A549 (cell line): ENCODE data around the gene TNRC6A. TPM values are rescaled to one million over a fixed set of nuclear protein-coding genes. Genes with fewer than 3 reads are reported as not detected.

Experiments
- ATAC-seq, 2 experiments: fragments of 200-7000 bp in 1 of 2; fragments of >200 bp in 1 of 2; cut with Nextera tagmentation in 1 of 2; cut with Tn5 transposase in 1 of 2; 3 replicates each; pipeline versions ENCODE4 v1.8.0 to v1.9.1; 2018 to 2020; ENCODE audit warnings: mild to moderate bottlenecking in 1 of 2, moderate library complexity in 1 of 2
- CTCF ChIA-PET: fragments of 300-600 bp; sonication (Branson Sonifier 250); formaldehyde crosslinking; extraction: SDS; loops from one replicate; lab custom pipeline; 2021; ENCODE audit warnings: antibody characterized with exemption, inconsistent platforms; lab: Yijun Ruan, JAX
- POLR2A ChIA-PET: fragments of 350-600 bp; formaldehyde crosslinking; extraction: SDS; loops from one replicate; lab custom pipeline; 2021; ENCODE audit warnings: antibody characterized with exemption, inconsistent platforms; lab: Yijun Ruan, JAX
- DNase-seq, 2 experiments: peaks; one replicate each; pipeline versions ENCODE4 v3.0.0 to v3.0.0-alpha.2; 2011 to 2016; ENCODE audit warnings: low read depth in 1 of 2, low spot score in 1 of 2
- FAIRE-seq: peaks from 2 replicates; lab custom pipeline; 2011; peaks lifted over from hg19 to GRCh38; lab: Jason Lieb, UNC
- H3K27ac ChIP-seq, 2 experiments: fragments of >200 bp; sonication (Bioruptor Twin); formaldehyde crosslinking; 3 replicates each; pipeline ENCODE4 v1.5.1; 2016 to 2017
- H3K4me1 ChIP-seq: fragments of >200 bp; sonication (Bioruptor Twin); formaldehyde crosslinking; 3 replicates; pipeline ENCODE4 v1.6.1; 2016
- H3K4me2 ChIP-seq: fragments of >200 bp; sonication (Bioruptor Twin); formaldehyde crosslinking; 3 replicates; pipeline ENCODE4 v1.6.1; 2016
- H3K4me3 ChIP-seq: fragments of >200 bp; sonication (Bioruptor Twin); formaldehyde crosslinking; 3 replicates; pipeline ENCODE4 v1.5.1; 2016
- H3K9me3 ChIP-seq: fragments of >200 bp; sonication (Bioruptor Twin); formaldehyde crosslinking; 3 replicates; pipeline ENCODE4 v1.6.1; 2016
- CHD4 ChIP-seq: fragments of 200-600 bp; sonication (generic); IDR thresholded peaks from 2 replicates; pipeline ENCODE4 v1.6.1; 2016; ENCODE audit warnings: antibody characterized with exemption, mild to moderate bottlenecking, borderline replicate concordance
- EHF ChIP-seq: fragments of 250-450 bp; sonication (Bioruptor Pico); IDR thresholded peaks from 2 replicates; pipeline ENCODE4 v1.5.0; 2020; ENCODE audit warnings: mild to moderate bottlenecking
- ESRRA ChIP-seq: fragments of 150-350 bp; IDR thresholded peaks from 2 replicates; pipeline ENCODE4 v1.6.1; 2014; ENCODE audit warnings: mild to moderate bottlenecking, low read length, borderline replicate concordance
- FOSB ChIP-seq: fragments of 250-450 bp; sonication (Bioruptor Pico); IDR thresholded peaks from 2 replicates; pipeline ENCODE4 v1.5.0; 2020; ENCODE audit warnings: mild to moderate bottlenecking, moderate library complexity
- GATA3 ChIP-seq: IDR thresholded peaks from 2 replicates; pipeline ENCODE4 v1.6.1; 2012; ENCODE audit warnings: borderline replicate concordance
- HDAC2 ChIP-seq: fragments of 200-600 bp; sonication (generic); IDR thresholded peaks from 2 replicates; pipeline ENCODE4 v1.6.1; 2016
- HEYL ChIP-seq: fragments of 250-450 bp; sonication (Bioruptor Pico); IDR thresholded peaks from 2 replicates; pipeline ENCODE4 v1.8.0; 2021; ENCODE audit warnings: mild to moderate bottlenecking, moderate library complexity
- HOXA7 ChIP-seq: fragments of 250-450 bp; sonication (Bioruptor Pico); IDR thresholded peaks from 2 replicates; pipeline ENCODE4 v1.5.0; 2020; ENCODE audit warnings: mild to moderate bottlenecking, moderate library complexity
- HOXB13 ChIP-seq: fragments of 250-450 bp; sonication (Bioruptor Pico); IDR thresholded peaks from 2 replicates; pipeline ENCODE4 v1.5.0; 2020; ENCODE audit warnings: low read depth, mild to moderate bottlenecking, moderate library complexity
- JUN ChIP-seq, 2 experiments: fragments of >200 bp; sonication (Bioruptor Twin); formaldehyde crosslinking; IDR thresholded peaks; 2 replicates in 1 of 2; 3 replicates in 1 of 2; pipeline ENCODE4 v1.6.1; 2016 to 2017
- KDM5A ChIP-seq: fragments of 200-600 bp; sonication (generic); IDR thresholded peaks from 2 replicates; pipeline ENCODE4 v1.6.1; 2016; ENCODE audit warnings: antibody characterized with exemption, mild to moderate bottlenecking
- NFE2L2 ChIP-seq: fragments of 150-350 bp; conservative IDR thresholded peaks from 2 replicates; pipeline ENCODE4 v1.6.1; 2014; ENCODE audit warnings: low read length
- NR3C1 ChIP-seq: fragments of >200 bp; sonication (Bioruptor Twin); formaldehyde crosslinking; IDR thresholded peaks from 3 replicates; pipeline ENCODE4 v1.6.1; 2017
- POLR2A ChIP-seq: IDR thresholded peaks from 2 replicates; pipeline ENCODE4 v1.6.1; 2012; ENCODE audit warnings: mild to moderate bottlenecking, low read length
- RFX5 ChIP-seq: fragments of 450-650 bp; IDR thresholded peaks from 2 replicates; pipeline ENCODE4 v1.7.1; 2014; ENCODE audit warnings: antibody characterized with exemption, mild to moderate bottlenecking, moderate library complexity
- SMC3 ChIP-seq: fragments of >200 bp; sonication (Bioruptor Twin); formaldehyde crosslinking; IDR thresholded peaks from 3 replicates; pipeline ENCODE4 v1.6.1; 2018; ENCODE audit warnings: inconsistent platforms
- ZFP36 ChIP-seq: fragments of 450-650 bp; IDR thresholded peaks from 2 replicates; pipeline ENCODE4 v1.6.1; 2014; ENCODE audit warnings: borderline replicate concordance; ENCODE audit not compliant: partially characterized antibody
- ZSCAN20 ChIP-seq: fragments of 250-450 bp; sonication (Bioruptor Pico); IDR thresholded peaks from 2 replicates; pipeline ENCODE4 v1.8.0; 2022; ENCODE audit warnings: mild to moderate bottlenecking, moderate library complexity
- WGBS: methylation state at CpG from one replicate; pipeline ENCODE4 v1.1.6; 2017; ENCODE audit errors: missing lambda C conversion rate; 5-methylcytosine and 5-hydroxymethylcytosine counted together
- polyA plus RNA-seq, 4 experiments: library from polyadenylated mRNA; depleted of rRNA in 3 of 4; stranded (reverse); fragments of >200 nt; fragmentation: RNase III in 1 of 4; extraction: RNeasy Plus Mini Kit Qiagen cat#74134 plus additional on column Dnase treatment in 1 of 4; gene quantifications; 2 replicates in 3 of 4; 3 replicates in 1 of 4; pipeline ENCODE4 v1.2.3, GENCODE V29; 2011 to 2017
- TF ChIP-seq, protein P1 (sequence below): fragments of >200 bp; sonication (Bioruptor Twin); formaldehyde crosslinking; IDR thresholded peaks from 3 replicates; pipeline ENCODE4 v1.6.1; 2016
- TF ChIP-seq, protein P2 (sequence below): fragments of 200-600 bp; sonication (generic); IDR thresholded peaks from 2 replicates; pipeline ENCODE4 v1.6.1; 2016; ENCODE audit warnings: antibody characterized with exemption, mild to moderate bottlenecking, moderate library complexity
- TF ChIP-seq, protein P3 (sequence below): IDR thresholded peaks from 2 replicates; pipeline ENCODE4 v1.6.1; 2012
- TF ChIP-seq, protein P4 (sequence below): fragments of 150-350 bp; IDR thresholded peaks from 2 replicates; pipeline ENCODE4 v1.6.1; 2014; ENCODE audit warnings: low read depth, mild to moderate bottlenecking, low read length
- TF ChIP-seq, protein P5 (sequence below): fragments of 250-450 bp; sonication (Bioruptor Pico); IDR thresholded peaks from 2 replicates; pipeline ENCODE4 v1.5.0; 2021; ENCODE audit warnings: mild to moderate bottlenecking, moderate library complexity, borderline replicate concordance

Gene TNRC6A
- polyA plus RNA-seq, 2 of the 4 experiments (the other 2 are of a cell fraction): 26.7 to 51.6 TPM

DNA sequence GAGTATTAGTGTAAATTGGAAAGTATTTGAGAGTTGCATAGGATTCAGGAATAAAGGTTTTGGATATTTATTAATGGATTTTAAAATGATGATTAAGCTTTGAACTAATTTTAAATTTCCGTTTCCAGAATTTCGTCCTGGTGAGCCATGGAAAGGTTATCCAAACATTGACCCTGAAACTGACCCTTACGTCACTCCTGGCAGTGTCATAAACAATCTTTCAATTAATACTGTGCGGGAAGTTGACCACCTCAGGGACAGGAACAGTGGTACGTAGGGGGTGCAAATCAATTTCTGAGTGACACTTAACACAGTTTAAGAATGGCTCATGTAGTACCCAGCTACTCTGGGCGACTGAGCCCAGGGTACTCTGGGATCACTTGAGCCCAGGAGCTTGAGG is 87.2 kb downstream of the TNRC6A start:
- ChIA-PET CTCF (interaction anchor here (1.3 to 3.4 kb wide), 3 partner anchors 14 to 18 kb away, joined by 3 to 12 read pairs (median 5); no protein-coding TSS in a partner anchor), POLR2A (interaction anchor here (0.6 kb wide), 1 partner anchor 115 kb away, joined by 4 read pairs; no protein-coding TSS in a partner anchor)
- ATAC-seq (no peak), FAIRE-seq (no peak), DNase-seq (no peak)
- no peaks in the 10 kb centered on the region for H3K4me1 ChIP-seq
- TF ChIP-seq NR3C1 (no peak), HOXA7 (CRISPR knock-in tag) (no peak), SMC3 (no peak), FOSB (no peak), HEYL (no peak), ZSCAN20 (no peak)
- TF ChIP-seq, protein P1, sequence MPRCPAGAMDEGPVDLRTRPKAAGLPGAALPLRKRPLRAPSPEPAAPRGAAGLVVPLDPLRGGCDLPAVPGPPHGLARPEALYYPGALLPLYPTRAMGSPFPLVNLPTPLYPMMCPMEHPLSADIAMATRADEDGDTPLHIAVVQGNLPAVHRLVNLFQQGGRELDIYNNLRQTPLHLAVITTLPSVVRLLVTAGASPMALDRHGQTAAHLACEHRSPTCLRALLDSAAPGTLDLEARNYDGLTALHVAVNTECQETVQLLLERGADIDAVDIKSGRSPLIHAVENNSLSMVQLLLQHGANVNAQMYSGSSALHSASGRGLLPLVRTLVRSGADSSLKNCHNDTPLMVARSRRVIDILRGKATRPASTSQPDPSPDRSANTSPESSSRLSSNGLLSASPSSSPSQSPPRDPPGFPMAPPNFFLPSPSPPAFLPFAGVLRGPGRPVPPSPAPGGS: no peak
- H3K9me3 ChIP-seq: no peaks in the 10 kb centered on the region
- H3K4me3 ChIP-seq: no peak overlapping the region
- H3K4me2 ChIP-seq: no peak overlapping the region
- WGBS: 86% methylated on average over 6 of the region's 6 CpGs
- H3K27ac ChIP-seq: no peak overlapping the region

DNA sequence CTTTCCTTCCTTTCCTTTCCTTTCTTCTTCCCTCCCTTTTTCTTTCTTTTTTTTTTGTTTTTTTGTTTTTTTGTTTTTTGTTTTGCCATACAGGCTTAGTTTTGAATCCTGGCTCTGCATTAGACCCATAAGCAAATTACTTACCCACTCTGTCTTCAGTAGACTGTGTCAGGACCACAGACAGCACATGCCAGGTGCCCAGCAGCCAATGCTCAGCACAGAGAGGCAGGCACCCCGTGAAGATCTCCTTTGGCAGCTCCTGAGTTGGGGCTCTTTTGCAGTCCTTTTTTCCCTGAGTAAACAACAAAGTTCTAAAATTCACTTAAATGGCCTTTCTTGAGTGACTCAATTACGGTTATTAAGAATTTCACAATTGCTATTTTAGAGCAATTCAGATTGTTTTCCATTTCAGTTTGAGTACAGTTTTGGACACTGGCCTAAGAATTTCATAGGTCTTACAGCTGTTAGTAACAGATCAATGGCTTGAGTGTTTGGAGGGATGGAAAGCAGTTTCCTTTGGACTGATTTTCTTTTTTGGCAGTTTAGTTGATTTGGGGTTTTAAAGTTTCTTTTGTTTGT is 90.1 kb downstream of the TNRC6A start:
- Histone ChIP-seq H3K4me2 (no peak overlapping the region), H3K4me1 (peaks cover 6% of the 10 kb centered on the region; the same call in 2 of the 3 replicates), H3K9me3 (no peaks in the 10 kb centered on the region), H3K4me3 (no peak overlapping the region), H3K27ac (no peak overlapping the region)
- ChIA-PET CTCF (interaction anchor here (1.2 kb wide), 1 partner anchor 15 kb away, joined by 5 read pairs; no protein-coding TSS in a partner anchor), POLR2A (no interaction called here)
- 78% methylated on average over 2 of the region's 2 CpGs for WGBS
- ATAC-seq: no peak
- DNase-seq: no peak
- no peak for FAIRE-seq
- no peak for TF ChIP-seq EHF (CRISPR knock-in tag)
- TF ChIP-seq, protein P2, sequence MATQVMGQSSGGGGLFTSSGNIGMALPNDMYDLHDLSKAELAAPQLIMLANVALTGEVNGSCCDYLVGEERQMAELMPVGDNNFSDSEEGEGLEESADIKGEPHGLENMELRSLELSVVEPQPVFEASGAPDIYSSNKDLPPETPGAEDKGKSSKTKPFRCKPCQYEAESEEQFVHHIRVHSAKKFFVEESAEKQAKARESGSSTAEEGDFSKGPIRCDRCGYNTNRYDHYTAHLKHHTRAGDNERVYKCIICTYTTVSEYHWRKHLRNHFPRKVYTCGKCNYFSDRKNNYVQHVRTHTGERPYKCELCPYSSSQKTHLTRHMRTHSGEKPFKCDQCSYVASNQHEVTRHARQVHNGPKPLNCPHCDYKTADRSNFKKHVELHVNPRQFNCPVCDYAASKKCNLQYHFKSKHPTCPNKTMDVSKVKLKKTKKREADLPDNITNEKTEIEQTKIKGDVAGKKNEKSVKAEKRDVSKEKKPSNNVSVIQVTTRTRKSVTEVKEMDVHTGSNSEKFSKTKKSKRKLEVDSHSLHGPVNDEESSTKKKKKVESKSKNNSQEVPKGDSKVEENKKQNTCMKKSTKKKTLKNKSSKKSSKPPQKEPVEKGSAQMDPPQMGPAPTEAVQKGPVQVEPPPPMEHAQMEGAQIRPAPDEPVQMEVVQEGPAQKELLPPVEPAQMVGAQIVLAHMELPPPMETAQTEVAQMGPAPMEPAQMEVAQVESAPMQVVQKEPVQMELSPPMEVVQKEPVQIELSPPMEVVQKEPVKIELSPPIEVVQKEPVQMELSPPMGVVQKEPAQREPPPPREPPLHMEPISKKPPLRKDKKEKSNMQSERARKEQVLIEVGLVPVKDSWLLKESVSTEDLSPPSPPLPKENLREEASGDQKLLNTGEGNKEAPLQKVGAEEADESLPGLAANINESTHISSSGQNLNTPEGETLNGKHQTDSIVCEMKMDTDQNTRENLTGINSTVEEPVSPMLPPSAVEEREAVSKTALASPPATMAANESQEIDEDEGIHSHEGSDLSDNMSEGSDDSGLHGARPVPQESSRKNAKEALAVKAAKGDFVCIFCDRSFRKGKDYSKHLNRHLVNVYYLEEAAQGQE: no peak
- TF ChIP-seq, protein P3, sequence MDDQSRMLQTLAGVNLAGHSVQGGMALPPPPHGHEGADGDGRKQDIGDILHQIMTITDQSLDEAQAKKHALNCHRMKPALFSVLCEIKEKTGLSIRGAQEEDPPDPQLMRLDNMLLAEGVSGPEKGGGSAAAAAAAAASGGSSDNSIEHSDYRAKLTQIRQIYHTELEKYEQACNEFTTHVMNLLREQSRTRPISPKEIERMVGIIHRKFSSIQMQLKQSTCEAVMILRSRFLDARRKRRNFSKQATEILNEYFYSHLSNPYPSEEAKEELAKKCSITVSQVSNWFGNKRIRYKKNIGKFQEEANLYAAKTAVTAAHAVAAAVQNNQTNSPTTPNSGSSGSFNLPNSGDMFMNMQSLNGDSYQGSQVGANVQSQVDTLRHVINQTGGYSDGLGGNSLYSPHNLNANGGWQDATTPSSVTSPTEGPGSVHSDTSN: no peak
- TF ChIP-seq, protein P4, sequence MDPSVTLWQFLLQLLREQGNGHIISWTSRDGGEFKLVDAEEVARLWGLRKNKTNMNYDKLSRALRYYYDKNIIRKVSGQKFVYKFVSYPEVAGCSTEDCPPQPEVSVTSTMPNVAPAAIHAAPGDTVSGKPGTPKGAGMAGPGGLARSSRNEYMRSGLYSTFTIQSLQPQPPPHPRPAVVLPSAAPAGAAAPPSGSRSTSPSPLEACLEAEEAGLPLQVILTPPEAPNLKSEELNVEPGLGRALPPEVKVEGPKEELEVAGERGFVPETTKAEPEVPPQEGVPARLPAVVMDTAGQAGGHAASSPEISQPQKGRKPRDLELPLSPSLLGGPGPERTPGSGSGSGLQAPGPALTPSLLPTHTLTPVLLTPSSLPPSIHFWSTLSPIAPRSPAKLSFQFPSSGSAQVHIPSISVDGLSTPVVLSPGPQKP: no peak
- no peak for TF ChIP-seq POLR2A
- TF ChIP-seq HDAC2: no peak
- no peak for TF ChIP-seq ZFP36
- TF ChIP-seq HOXB13 (CRISPR knock-in tag): no peak
- TF ChIP-seq ESRRA: no peak
- no peak for TF ChIP-seq GATA3
- TF ChIP-seq HEYL: no peak
- TF ChIP-seq ZSCAN20: no peak
- no peak for TF ChIP-seq RFX5
- no peak for TF ChIP-seq CHD4
- TF ChIP-seq, protein P5, sequence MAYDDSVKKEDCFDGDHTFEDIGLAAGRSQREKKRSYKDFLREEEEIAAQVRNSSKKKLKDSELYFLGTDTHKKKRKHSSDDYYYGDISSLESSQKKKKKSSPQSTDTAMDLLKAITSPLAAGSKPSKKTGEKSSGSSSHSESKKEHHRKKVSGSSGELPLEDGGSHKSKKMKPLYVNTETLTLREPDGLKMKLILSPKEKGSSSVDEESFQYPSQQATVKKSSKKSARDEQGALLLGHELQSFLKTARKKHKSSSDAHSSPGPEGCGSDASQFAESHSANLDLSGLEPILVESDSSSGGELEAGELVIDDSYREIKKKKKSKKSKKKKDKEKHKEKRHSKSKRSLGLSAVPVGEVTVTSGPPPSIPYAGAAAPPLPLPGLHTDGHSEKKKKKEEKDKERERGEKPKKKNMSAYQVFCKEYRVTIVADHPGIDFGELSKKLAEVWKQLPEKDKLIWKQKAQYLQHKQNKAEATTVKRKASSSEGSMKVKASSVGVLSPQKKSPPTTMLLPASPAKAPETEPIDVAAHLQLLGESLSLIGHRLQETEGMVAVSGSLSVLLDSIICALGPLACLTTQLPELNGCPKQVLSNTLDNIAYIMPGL: no peak
- TF ChIP-seq KDM5A: no peak
- no peak for TF ChIP-seq NFE2L2
- TF ChIP-seq JUN (IDR thresholded peaks at IDR 0.05): no peak
